Activated CD8-positive, alpha-beta memory T cell treated with anti-CD3 and anti-CD28 coated beads, Interleukin-2, amount 10 ng/mL, durations not matched to agents 7 days and 5 days (primary cell): Measurements from ENCODE around the gene TMEM106C. TPM values are rescaled to one million over a fixed set of nuclear protein-coding genes. Genes with fewer than 3 reads are reported as not detected.

Experiments
- ATAC-seq: fragments of 150-1000 bp; cut with Tn5 transposase; one replicate; pipeline ENCODE4 v1.10.0; 2021; ENCODE audit warnings: moderate library complexity
- CTCF ChIA-PET: fragments of 350-600 bp; sonication (Branson Sonifier 250); formaldehyde crosslinking; loops from one replicate; lab custom pipeline; 2021; ENCODE audit warnings: antibody characterized with exemption; lab: Charles Lee
- DNase-seq: peaks from one replicate; pipeline ENCODE4 v3.0.0-alpha.2; 2020
- H3K27ac Mint-ChIP-seq: one replicate; pipeline ENCODE4 v1.8.0; 2021; ENCODE audit warnings: mild to moderate bottlenecking, mixed read lengths
- H3K27me3 Mint-ChIP-seq: one replicate; pipeline ENCODE4 v1.8.0; 2021; ENCODE audit warnings: mixed read lengths
- H3K36me3 Mint-ChIP-seq: one replicate; pipeline ENCODE4 v1.8.0; 2021; ENCODE audit warnings: mild to moderate bottlenecking, mixed read lengths
- H3K4me1 Mint-ChIP-seq: one replicate; pipeline ENCODE4 v1.8.0; 2021; ENCODE audit warnings: mixed read lengths
- H3K4me3 Mint-ChIP-seq: one replicate; pipeline ENCODE4 v1.8.0; 2021; ENCODE audit warnings: mild to moderate bottlenecking, moderate library complexity, mixed read lengths
- H3K9me3 Mint-ChIP-seq: one replicate; pipeline ENCODE4 v1.8.0; 2022; ENCODE audit warnings: low read depth, mixed read lengths
- total RNA-seq, 2 experiments: library from RNA; stranded (reverse); gene quantifications; one replicate each; pipeline ENCODE4 v1.2.3, GENCODE V29; 2021

TMEM106C gene
- total RNA-seq, 2 experiments from 2014 or later: 162 to 174 TPM

DNA sequence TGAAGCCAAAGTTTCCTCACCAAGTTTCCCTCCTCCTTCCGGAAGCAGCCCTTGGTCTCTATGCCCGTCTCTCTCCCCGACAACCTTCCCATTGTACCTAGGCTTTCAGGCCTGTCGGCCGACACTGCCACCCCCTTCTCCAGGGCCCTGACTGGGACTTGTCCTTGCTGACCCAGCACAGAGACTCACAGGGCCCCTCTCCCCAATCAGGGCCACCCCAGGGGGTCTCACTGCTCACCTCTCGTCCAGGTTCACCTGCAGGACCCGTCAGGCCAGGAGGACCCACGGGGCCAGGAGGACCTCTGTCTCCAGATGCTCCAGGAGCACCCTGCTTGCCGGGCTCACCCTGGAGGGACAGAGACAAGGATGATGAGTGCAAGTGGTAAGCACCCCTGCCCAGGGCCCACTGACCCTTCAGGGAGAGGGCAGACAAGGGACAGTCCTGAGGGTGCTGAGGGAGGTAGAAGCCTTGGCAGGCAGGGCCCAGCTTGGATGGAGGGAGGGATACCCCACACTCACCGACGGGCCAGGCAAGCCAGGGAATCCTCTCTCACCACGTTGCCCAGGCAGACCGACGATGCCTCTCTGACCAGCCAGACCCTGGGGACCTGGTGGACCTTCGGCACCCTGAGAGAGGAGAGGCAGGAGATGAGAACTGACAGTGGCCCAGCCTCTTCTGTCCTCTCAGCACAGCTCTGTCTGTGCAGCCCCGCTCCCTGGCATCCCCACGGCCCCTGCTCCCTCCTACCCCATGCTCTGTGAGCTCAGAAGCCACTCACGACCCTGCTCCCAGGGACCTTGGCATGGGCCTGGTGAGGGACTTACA is 14.6 kb downstream of the TMEM106C start:
- Mint-ChIP-seq H3K4me1 (no peaks in the 10 kb centered on the region), H3K9me3 (no peaks in the 10 kb centered on the region), H3K27me3 (peaks cover 8% of the 10 kb centered on the region), H3K4me3 (no peak overlapping the region), H3K36me3 (no peaks in the 10 kb centered on the region), H3K27ac (no peak overlapping the region)
- no peak for DNase-seq
- ATAC-seq: no peak
- CTCF ChIA-PET: interaction anchor here (1.6 to 6.4 kb wide), 3 partner anchors 15 to 139 kb away, joined by 3 to 29 read pairs (median 4); partner anchors contain the start of gene TMEM106C

DNA sequence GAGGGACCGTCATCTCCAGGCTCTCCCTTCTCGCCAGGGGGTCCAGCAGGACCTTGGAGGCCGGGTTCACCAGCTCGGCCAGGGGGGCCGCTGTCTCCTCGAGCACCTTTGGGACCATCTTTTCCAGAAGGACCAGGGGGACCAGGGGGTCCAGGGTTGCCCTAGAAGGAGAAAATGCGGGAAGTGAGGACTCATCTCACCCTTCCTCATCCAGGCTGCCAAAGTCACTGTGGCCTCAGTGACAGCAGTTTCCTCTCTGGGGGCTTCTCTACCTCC is 15.1 kb downstream of the TMEM106C start:
- Mint-ChIP-seq H3K9me3 (no peaks in the 10 kb centered on the region), H3K27me3 (peaks cover 8% of the 10 kb centered on the region), H3K4me3 (no peak overlapping the region), H3K27ac (no peak overlapping the region), H3K36me3 (no peaks in the 10 kb centered on the region), H3K4me1 (no peaks in the 10 kb centered on the region)
- DNase-seq (no peak), ATAC-seq (no peak)
- CTCF ChIA-PET: interaction anchor here (6.4 kb wide), 1 partner anchor 15 kb away, joined by 29 read pairs; the partner anchor contains the start of gene TMEM106C

- no peak overlapping the region for H3K4me3 Mint-ChIP-seq
- no peaks in the 10 kb centered on the region for H3K4me1 Mint-ChIP-seq
- no peak overlapping the region for H3K27ac Mint-ChIP-seq
- H3K27me3 Mint-ChIP-seq: peaks cover 9% of the 10 kb centered on the region
- H3K36me3 Mint-ChIP-seq: no peaks in the 10 kb centered on the region
- DNase-seq (no peak), ATAC-seq (no peak)
- CTCF ChIA-PET: interaction anchor here (6.4 kb wide), 1 partner anchor 16 kb away, joined by 29 read pairs; the partner anchor contains the start of gene TMEM106C
- no peaks in the 10 kb centered on the region for H3K9me3 Mint-ChIP-seq
Observed at GRCh38 chr12:47979166-47979565, 15.8 kb downstream of the TMEM106C start.

- Mint-ChIP-seq H3K27ac (no peak overlapping the region), H3K36me3 (no peaks in the 10 kb centered on the region)
- CTCF ChIA-PET: interaction anchor here (1.1 kb wide), 1 partner anchor 16 kb away, joined by 4 read pairs; the partner anchor contains the start of gene TMEM106C
Observed at GRCh38 chr12:47979686-47980085, 16.3 kb downstream of the TMEM106C start.

DNA sequence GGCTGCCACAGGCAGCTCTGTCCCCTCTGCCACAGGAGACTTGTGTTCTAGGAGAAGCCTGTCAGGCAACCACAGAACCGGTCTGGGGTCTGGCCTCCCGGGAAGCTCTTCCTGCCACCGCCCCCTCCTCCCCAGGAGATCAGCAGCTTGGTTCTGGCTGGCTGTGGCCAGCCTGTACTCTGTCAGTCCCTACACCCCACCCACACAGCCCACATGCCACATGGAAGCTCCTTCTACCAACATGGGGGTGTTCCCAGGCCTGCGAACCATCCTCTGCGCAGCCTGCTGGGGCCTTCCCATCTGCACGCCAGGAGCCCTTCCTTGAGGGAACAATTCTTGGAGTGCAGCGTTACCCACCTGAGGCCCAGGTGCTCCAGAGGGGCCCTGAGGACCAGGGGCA is 16.8 kb downstream of the TMEM106C start:
- CTCF ChIA-PET: interaction anchor here (1.1 kb wide), 1 partner anchor 17 kb away, joined by 4 read pairs; the partner anchor contains the start of gene TMEM106C
- Mint-ChIP-seq H3K36me3 (no peaks in the 10 kb centered on the region), H3K4me1 (no peaks in the 10 kb centered on the region), H3K9me3 (no peaks in the 10 kb centered on the region), H3K27me3 (peaks cover 17% of the 10 kb centered on the region), H3K4me3 (no peak overlapping the region), H3K27ac (no peak overlapping the region)
- ATAC-seq (no peak), DNase-seq (no peak)

More at GRCh38 chr12:47979686-47980085, 16.3 kb downstream of the TMEM106C start:
- DNase-seq: no peak
- Mint-ChIP-seq H3K4me3 (no peak overlapping the region), H3K4me1 (no peaks in the 10 kb centered on the region), H3K27me3 (peaks cover 13% of the 10 kb centered on the region), H3K9me3 (no peaks in the 10 kb centered on the region)
- ATAC-seq: no peak

- Mint-ChIP-seq H3K36me3 (no peaks in the 10 kb centered on the region), H3K27me3 (peaks cover 17% of the 10 kb centered on the region), H3K4me3 (no peak overlapping the region), H3K9me3 (no peaks in the 10 kb centered on the region), H3K4me1 (no peaks in the 10 kb centered on the region), H3K27ac (no peak overlapping the region)
- CTCF ChIA-PET: interaction anchor here (1.1 kb wide), 1 partner anchor 17 kb away, joined by 4 read pairs; the partner anchor contains the start of gene TMEM106C
- ATAC-seq (no peak), DNase-seq (no peak)
Observed at GRCh38 chr12:47980779-47981495, 17.5 kb downstream of the TMEM106C start.

- DNase-seq: no peak
- no peak for ATAC-seq
- Mint-ChIP-seq H3K4me3 (no peak overlapping the region), H3K27ac (no peak overlapping the region), H3K27me3 (peaks cover 17% of the 10 kb centered on the region), H3K9me3 (no peaks in the 10 kb centered on the region), H3K4me1 (no peaks in the 10 kb centered on the region), H3K36me3 (no peaks in the 10 kb centered on the region)
- CTCF ChIA-PET: no interaction called here
Observed at GRCh38 chr12:47981496-47982260, 18.3 kb downstream of the TMEM106C start.

GRCh38 chr12:47982311-47982710 is 18.9 kb downstream of the TMEM106C start:
- Mint-ChIP-seq H3K27ac (no peak overlapping the region), H3K36me3 (no peaks in the 10 kb centered on the region), H3K9me3 (no peaks in the 10 kb centered on the region), H3K4me3 (no peak overlapping the region), H3K27me3 (peaks cover 23% of the 10 kb centered on the region), H3K4me1 (no peaks in the 10 kb centered on the region)
- CTCF ChIA-PET: no interaction called here
- DNase-seq: no peak
- no peak for ATAC-seq

DNA sequence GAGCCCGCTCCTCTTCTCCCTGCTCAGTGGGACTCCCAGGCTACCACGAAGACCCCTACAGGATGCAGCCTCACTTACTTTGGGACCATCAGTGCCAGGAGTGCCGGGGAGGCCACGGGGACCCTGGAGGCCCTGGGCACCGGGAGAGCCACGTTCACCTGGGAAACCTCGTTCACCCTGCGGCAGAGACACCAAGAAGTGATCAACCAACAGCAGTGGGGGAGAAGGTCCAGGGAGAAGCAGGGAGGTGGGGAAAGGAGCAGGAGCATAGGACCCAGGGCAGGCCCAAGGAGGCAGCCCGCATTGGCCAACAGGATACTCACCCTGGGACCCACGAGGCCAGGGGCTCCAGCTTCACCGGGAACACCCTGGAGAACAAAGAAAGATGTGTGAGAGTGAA is 19.4 kb downstream of the TMEM106C start:
- Mint-ChIP-seq H3K4me1 (no peaks in the 10 kb centered on the region), H3K36me3 (no peaks in the 10 kb centered on the region), H3K27ac (no peak overlapping the region), H3K4me3 (no peak overlapping the region), H3K9me3 (no peaks in the 10 kb centered on the region), H3K27me3 (peaks cover 25% of the 10 kb centered on the region)
- ATAC-seq (no peak), DNase-seq (no peak)
- CTCF ChIA-PET: no interaction called here

DNA sequence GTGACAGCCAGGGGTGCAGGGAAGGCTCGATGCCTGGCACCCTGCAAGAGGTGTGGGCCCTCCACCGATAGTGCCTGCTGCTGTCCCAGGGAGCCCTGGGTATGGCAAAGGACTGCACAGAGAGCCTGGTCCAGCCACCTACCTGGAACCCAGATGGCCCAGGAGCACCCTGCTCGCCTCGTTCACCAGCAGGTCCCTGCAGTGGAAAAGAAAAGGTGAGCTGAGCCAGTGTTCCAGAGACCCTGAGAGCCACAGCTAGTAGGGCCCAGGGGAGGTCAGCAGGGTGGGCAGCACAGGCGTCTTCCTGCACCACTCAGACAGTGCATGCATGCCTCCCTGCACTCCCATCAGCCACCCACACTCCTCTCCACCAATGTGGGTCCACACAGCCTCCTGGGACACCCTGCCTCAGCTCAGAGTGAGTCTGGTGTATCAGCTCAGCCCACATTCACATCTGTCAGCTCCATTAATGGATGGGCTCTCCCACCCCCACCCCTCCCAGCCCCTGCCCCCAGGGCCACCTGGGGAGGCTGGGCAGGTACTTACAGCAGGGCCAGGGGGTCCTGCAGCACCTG is 20.2 kb downstream of the TMEM106C start:
- Mint-ChIP-seq H3K9me3 (no peaks in the 10 kb centered on the region), H3K27ac (no peak overlapping the region), H3K4me3 (no peak overlapping the region), H3K4me1 (no peaks in the 10 kb centered on the region), H3K27me3 (peaks cover 32% of the 10 kb centered on the region), H3K36me3 (no peaks in the 10 kb centered on the region)
- CTCF ChIA-PET: no interaction called here
- ATAC-seq (no peak), DNase-seq (no peak)

- CTCF ChIA-PET: no interaction called here
- H3K27ac Mint-ChIP-seq: no peak overlapping the region
- H3K4me3 Mint-ChIP-seq: no peak overlapping the region
- DNase-seq (no peak), ATAC-seq (no peak)
- H3K36me3 Mint-ChIP-seq: no peaks in the 10 kb centered on the region
- peaks cover 35% of the 10 kb centered on the region for H3K27me3 Mint-ChIP-seq
- peaks cover 5% of the 10 kb centered on the region for H3K4me1 Mint-ChIP-seq
- H3K9me3 Mint-ChIP-seq: no peaks in the 10 kb centered on the region
Observed at GRCh38 chr12:47984331-47984801, 21.0 kb downstream of the TMEM106C start.

DNA sequence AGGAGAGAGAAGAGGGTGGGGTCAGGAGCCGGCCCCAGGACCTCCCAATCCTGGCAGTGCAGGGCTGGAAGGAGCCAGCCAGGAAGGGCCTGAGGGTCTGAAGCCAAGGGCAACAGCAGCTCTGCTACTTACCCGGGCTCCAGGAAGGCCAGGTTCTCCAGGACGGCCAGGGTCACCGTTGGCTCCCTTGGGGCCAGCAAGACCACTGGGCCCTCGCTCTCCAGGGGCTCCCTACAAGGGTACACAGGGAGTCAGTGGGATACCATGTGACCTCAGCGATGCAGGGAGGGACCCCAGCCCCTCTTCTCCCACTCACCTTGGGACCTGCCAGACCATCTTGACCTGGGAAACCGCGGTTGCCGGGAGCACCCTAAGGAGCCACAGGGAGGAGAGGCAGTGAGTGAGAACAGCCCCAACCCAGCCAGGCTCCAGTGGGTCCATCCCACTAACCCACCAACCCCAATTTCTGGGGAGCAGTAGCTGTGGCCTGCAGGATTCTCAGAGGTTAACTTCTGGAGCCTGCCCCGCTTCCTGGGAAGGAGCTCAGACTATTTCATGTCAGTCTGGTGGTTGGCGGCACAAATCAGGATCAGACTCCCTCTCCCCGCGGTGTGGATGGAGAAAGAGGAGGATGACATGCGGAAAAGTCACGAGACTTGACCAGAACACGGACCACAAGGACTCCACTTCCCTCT is 22.3 kb downstream of the TMEM106C start:
- peaks cover 19% of the 10 kb centered on the region for H3K4me1 Mint-ChIP-seq
- no peak for DNase-seq
- no peaks in the 10 kb centered on the region for H3K9me3 Mint-ChIP-seq
- H3K36me3 Mint-ChIP-seq: no peaks in the 10 kb centered on the region
- H3K27ac Mint-ChIP-seq: no peak overlapping the region
- peaks cover 33% of the 10 kb centered on the region for H3K27me3 Mint-ChIP-seq
- CTCF ChIA-PET: no interaction called here
- no peak for ATAC-seq
- no peak overlapping the region for H3K4me3 Mint-ChIP-seq
